ENCODE measurements around the gene FAM219A.

DNA sequence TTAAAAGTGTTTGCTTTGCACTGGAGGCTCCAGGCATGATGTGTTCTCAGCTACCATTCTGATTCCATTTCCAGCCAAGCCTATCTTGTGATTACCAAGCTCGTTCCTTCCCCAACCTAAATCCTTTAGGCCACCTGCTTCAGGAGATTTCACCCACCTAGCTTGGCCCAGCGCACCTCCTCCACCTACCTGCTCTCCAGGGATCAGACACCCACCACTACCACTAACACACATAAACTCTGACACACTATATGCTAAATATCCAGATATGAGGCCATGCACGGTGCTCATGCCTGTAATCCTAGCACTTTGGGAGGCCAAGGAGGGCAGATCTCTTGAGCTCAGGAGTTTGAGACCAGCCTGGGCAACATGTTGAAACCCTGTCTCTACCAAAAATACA, 84.0 kb downstream of the FAM219A start:
- TF ChIP-seq CTCF (IDR thresholded peaks at IDR 0.05) (no peak), USF1 (CRISPR knock-in tag; IDR thresholded peaks at IDR 0.05) (no peak), ZBTB21 (CRISPR knock-in tag; IDR thresholded peaks at IDR 0.05; ENCODE audit: borderline replicate concordance) (no peak), RELA (CRISPR knock-in tag; IDR thresholded peaks at IDR 0.05; ENCODE audit: borderline replicate concordance) (no peak), FOXP4 (CRISPR knock-in tag; IDR thresholded peaks at IDR 0.05) (no peak), GTF2I (CRISPR knock-in tag; conservative IDR thresholded peaks at IDR 0.05) (no peak), ZNF532 (CRISPR knock-in tag; IDR thresholded peaks at IDR 0.05; ENCODE audit: borderline replicate concordance) (no peak), ZMAT4 (CRISPR knock-in tag; IDR thresholded peaks at IDR 0.05) (no peak), MYBL2 (CRISPR knock-in tag; IDR thresholded peaks at IDR 0.05) (no peak), TEAD1 (CRISPR knock-in tag; IDR thresholded peaks at IDR 0.05) (no peak), KAT7 (CRISPR knock-in tag; IDR thresholded peaks at IDR 0.05; ENCODE audit: borderline replicate concordance) (no peak)
- TF ChIP-seq, protein P1, sequence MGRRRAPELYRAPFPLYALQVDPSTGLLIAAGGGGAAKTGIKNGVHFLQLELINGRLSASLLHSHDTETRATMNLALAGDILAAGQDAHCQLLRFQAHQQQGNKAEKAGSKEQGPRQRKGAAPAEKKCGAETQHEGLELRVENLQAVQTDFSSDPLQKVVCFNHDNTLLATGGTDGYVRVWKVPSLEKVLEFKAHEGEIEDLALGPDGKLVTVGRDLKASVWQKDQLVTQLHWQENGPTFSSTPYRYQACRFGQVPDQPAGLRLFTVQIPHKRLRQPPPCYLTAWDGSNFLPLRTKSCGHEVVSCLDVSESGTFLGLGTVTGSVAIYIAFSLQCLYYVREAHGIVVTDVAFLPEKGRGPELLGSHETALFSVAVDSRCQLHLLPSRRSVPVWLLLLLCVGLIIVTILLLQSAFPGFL (CRISPR knock-in tag; IDR thresholded peaks at IDR 0.05; ENCODE audit: borderline replicate concordance), result no peak
- TF ChIP-seq, protein P2, sequence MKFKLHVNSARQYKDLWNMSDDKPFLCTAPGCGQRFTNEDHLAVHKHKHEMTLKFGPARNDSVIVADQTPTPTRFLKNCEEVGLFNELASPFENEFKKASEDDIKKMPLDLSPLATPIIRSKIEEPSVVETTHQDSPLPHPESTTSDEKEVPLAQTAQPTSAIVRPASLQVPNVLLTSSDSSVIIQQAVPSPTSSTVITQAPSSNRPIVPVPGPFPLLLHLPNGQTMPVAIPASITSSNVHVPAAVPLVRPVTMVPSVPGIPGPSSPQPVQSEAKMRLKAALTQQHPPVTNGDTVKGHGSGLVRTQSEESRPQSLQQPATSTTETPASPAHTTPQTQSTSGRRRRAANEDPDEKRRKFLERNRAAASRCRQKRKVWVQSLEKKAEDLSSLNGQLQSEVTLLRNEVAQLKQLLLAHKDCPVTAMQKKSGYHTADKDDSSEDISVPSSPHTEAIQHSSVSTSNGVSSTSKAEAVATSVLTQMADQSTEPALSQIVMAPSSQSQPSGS (CRISPR knock-in tag; IDR thresholded peaks at IDR 0.05; ENCODE audit: borderline replicate concordance, low read depth), result no peak
